Urinary bladder (tissue), 4 donors: ENCODE results near the gene PPM1G. TPM values are rescaled to one million over a fixed set of nuclear protein-coding genes. Genes with fewer than 3 reads are reported as not detected.

Experiments
- DNase-seq: peaks from one replicate; pipeline ENCODE4 v3.0.0-alpha.2; 2015; ENCODE audit errors: extremely low spot score
- H3K27ac ChIP-seq: one replicate; pipeline ENCODE4 v1.5.1; 2013; ENCODE audit warnings: low read depth, mild to moderate bottlenecking, moderate library complexity
- H3K36me3 ChIP-seq: one replicate; pipeline ENCODE4 v1.6.1; 2013; ENCODE audit warnings: mild to moderate bottlenecking, moderate library complexity; ENCODE audit not compliant: insufficient read depth
- H3K4me1 ChIP-seq: one replicate; pipeline ENCODE4 v1.6.1; 2013; ENCODE audit warnings: mild to moderate bottlenecking, moderate library complexity; ENCODE audit not compliant: insufficient read depth
- H3K4me3 ChIP-seq: one replicate; pipeline ENCODE4 v1.5.1; 2013; ENCODE audit warnings: low read depth, low read length
- WGBS: extraction: QIAGEN DNeasy Blood & Tissue Kit; methylation state at CpG from one replicate; pipeline ENCODE4 v1.1.7; 2013; 5-methylcytosine and 5-hydroxymethylcytosine counted together
- polyA plus RNA-seq: library from polyadenylated mRNA; stranded (reverse); fragments of 200-250 nt; gene quantifications from one replicate; pipeline ENCODE4 v1.2.3, GENCODE V29; 2013
- total RNA-seq: library from RNA; depleted of rRNA; stranded (reverse); fragments of >200 nt; gene quantifications from one replicate; pipeline ENCODE4 v1.2.3, GENCODE V29; 2014
- donor health status: healthy with polysubstance abuse.
- donor health status: healthy.

Gene PPM1G, protein sequence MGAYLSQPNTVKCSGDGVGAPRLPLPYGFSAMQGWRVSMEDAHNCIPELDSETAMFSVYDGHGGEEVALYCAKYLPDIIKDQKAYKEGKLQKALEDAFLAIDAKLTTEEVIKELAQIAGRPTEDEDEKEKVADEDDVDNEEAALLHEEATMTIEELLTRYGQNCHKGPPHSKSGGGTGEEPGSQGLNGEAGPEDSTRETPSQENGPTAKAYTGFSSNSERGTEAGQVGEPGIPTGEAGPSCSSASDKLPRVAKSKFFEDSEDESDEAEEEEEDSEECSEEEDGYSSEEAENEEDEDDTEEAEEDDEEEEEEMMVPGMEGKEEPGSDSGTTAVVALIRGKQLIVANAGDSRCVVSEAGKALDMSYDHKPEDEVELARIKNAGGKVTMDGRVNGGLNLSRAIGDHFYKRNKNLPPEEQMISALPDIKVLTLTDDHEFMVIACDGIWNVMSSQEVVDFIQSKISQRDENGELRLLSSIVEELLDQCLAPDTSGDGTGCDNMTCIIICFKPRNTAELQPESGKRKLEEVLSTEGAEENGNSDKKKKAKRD
- total RNA-seq (30.0 TPM), polyA plus RNA-seq (65.5 TPM)

DNA sequence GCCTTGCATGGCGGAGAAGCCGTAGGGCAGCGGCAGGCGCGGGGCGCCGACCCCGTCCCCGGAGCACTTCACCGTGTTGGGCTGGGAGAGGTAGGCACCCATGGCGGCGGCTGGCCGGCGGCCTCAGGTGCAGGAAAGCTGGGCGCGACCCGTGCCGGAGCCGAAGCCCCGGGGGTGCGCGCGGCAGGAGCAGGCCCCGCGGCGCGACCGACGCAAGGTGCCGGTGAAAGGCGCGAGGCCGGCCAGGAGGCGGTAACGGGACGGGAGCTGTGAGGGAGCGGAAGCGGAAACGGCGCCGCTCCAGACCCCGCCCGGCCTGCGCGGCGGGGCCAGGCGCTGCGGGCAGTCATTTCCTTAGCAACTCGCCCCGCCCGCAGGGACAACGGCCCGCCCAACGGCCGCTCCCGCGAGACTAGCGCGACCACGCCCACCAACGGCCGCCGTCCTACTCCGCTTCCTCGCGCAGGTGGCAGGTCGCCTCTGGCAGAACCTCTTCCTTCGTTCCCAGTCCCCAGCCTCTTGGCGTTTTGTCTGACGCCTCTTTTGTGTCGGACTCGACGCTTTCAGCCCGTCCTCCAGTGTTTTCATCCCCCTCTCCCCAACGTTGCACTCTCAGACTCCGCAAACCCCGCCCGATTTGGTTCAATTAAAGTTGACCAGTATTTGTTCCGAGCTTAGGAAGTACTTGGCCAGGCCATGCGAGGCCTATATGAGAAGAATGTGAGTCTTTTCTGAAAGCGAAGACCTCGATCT lies at the start of gene PPM1G:
Gene PPM1G (minus strand): TSS at position 271 of the 753 bp plus-strand sequence. CDS start 169 bp downstream, at position 102.
- H3K36me3 ChIP-seq = peaks cover 2% of the 10 kb centered on the region
- DNase-seq = peak; percentile 68
- H3K27ac ChIP-seq = peak within 1 kb of the TSS; percentile 44
- under 1% methylated on average over 82 of the region's 82 CpGs for WGBS
- H3K4me1 ChIP-seq = peaks cover 1% of the 10 kb centered on the region
- peak within 1 kb of the TSS; percentile 98 for H3K4me3 ChIP-seq

DNA sequence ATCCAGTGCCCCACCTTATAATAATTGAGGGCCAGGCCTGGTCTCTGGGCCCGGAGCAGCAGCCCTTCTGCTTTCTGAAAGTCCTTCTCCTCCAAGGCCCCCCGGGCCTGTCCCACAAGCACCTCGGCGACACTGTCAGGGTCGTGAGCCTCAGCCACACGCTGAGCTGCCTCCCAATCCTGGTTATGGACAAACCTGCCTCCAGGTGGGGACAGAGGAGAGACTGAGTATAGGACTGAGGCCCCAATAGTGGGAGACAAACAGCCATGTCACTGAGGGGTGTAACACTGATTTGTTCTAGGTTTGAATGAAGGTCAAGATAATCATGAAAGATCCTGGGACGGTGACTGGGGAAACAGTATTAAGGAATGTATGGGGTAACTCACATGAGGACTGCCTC lies 44.6 kb upstream of the PPM1G start:
- 87% methylated on average over 7 of the region's 7 CpGs for WGBS
- Histone ChIP-seq H3K36me3 (peaks cover 3% of the 10 kb centered on the region), H3K4me3 (no peak overlapping the region), H3K4me1 (no peaks in the 10 kb centered on the region), H3K27ac (no peak overlapping the region)
- DNase-seq = no peak

DNA sequence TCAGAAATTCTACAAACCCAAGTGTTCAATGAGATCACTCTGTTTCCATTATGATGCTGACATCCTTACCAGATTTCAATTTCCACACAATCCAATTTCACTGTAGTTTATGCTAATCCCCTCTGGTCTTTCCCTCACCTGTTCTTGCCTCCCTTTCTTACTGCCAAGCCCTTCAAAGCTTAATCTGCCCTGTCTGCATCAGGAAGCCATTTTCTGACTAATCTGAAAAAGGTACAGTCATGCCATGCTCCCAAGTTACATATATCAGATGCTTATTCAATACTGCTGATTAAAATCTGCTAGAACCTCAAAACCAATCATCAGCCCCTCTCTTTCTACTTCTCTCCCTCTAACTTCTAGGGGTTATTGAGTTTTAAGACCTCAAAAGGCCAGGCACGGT lies 41.7 kb upstream of the PPM1G start:
- no peak overlapping the region for H3K27ac ChIP-seq
- no peak overlapping the region for H3K4me3 ChIP-seq
- H3K4me1 ChIP-seq = no peaks in the 10 kb centered on the region
- no peak for DNase-seq
- 88% methylated on average over 1 of the region's 1 CpG for WGBS
- no peaks in the 10 kb centered on the region for H3K36me3 ChIP-seq

DNA sequence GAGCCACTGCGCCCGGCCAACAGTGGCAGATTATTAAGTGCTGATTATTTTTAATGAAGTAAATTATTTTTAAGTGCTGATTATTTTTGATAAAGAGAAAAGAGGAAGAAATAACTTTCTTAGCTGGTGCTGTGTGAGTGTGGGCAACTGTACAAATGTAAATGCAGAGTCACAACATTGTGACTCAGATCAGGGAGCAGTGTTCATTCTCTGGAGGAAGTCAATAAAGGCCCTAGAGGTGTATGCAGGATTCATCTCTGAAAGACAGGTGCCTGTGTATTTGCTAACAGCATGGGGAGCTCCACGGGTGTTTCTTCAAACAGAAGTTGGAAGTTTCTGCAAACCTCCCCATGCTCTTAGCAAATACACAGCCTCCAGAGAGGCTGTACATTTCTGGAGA lies 39.0 kb upstream of the PPM1G start:
- WGBS = 90% methylated on average over 3 of the region's 3 CpGs
- no peaks in the 10 kb centered on the region for H3K4me1 ChIP-seq
- H3K27ac ChIP-seq = no peak overlapping the region
- H3K4me3 ChIP-seq = no peak overlapping the region
- H3K36me3 ChIP-seq = no peaks in the 10 kb centered on the region
- no peak for DNase-seq

DNA sequence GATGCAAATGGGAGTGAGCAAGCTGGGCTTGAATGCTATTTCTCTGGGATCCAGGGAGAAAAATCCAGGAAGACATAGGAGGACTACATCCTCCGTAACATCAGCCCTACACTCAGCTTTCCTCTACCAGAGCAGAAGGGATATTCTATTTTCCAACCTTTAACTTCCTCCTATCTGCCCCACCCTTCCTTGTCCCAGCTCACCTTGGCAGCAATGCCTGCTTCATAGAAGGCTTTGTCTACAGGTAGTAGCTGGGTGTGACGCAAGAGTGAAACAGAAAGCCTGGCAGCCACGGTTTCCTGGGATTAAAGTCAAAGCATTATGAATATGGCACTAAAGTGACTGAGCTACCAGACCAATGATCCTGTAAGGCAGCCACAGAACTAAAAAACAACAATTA lies 36.7 kb upstream of the PPM1G start:
- 83% methylated on average over 3 of the region's 3 CpGs for WGBS
- Histone ChIP-seq H3K36me3 (peaks cover 4% of the 10 kb centered on the region), H3K27ac (no peak overlapping the region), H3K4me1 (no peaks in the 10 kb centered on the region), H3K4me3 (no peak overlapping the region)
- no peak for DNase-seq

DNA sequence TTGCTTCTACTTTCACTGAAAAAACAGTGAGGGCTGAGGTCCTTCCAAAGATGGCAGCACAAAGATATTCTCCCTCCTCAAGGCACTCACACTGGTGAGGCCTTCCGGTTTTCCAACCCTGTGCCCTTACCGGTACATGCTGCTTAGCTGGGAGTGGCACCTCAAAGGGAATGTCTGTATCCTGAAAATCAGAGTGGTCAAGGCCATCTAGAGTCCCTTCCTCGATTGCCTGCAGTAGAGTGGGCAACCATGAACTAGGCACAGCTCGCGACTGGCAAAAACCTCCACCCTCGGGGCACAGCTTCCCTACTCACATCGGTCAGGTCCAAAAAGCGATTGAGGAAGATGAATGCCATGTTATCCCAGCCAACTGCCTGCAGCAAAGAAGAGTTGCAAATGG lies 36.2 kb upstream of the PPM1G start:
- DNase-seq = no peak
- Histone ChIP-seq H3K4me3 (no peak overlapping the region), H3K36me3 (peaks cover 7% of the 10 kb centered on the region), H3K27ac (peak overlapping the region; percentile 74), H3K4me1 (no peaks in the 10 kb centered on the region)
- WGBS = 94% methylated on average over 8 of the region's 8 CpGs

DNA sequence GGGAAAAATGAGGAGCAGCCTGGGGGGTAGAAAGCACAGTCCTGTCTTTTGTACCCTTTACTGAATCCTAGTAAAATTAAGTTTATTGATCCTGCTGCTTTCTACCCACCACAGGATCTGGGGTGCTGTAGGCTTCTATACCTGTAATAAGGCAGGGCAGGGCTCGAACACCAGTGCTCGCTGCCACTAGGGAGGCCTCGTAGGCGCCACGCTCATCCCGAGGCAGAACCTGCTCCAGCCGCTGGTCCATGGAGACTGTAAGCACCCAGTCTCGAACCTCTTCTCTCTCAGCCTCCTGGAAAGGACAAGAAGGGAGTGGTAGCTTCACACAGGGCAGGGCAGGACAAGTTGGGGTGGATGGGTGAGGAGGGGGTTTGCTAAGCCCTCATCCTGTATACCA lies 35.8 kb upstream of the PPM1G start:
- 94% methylated on average over 8 of the region's 8 CpGs for WGBS
- Histone ChIP-seq H3K36me3 (peaks cover 7% of the 10 kb centered on the region), H3K4me1 (no peaks in the 10 kb centered on the region), H3K4me3 (no peak overlapping the region), H3K27ac (no peak overlapping the region)
- no peak for DNase-seq

DNA sequence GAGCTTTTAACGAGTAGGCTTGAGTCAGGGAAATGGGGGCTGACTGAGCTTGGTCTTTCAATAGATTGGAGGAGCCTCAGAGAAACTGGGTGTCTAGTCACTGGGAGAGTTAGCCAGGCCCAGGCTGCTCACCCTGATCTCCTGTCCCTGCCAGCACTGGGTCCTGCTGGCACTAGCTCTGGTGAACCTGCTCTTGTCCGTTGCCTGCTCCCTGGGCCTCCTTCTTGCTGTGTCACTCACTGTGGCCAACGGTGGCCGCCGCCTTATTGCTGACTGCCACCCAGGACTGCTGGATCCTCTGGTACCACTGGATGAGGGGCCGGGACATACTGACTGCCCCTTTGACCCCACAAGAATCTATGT lies 33.5 kb upstream of the PPM1G start:
- no peak for DNase-seq
- peaks cover 10% of the 10 kb centered on the region for H3K36me3 ChIP-seq
- WGBS = 77% methylated on average over 6 of the region's 6 CpGs
- H3K27ac ChIP-seq = no peak overlapping the region
- no peaks in the 10 kb centered on the region for H3K4me1 ChIP-seq
- no peak overlapping the region for H3K4me3 ChIP-seq

DNA sequence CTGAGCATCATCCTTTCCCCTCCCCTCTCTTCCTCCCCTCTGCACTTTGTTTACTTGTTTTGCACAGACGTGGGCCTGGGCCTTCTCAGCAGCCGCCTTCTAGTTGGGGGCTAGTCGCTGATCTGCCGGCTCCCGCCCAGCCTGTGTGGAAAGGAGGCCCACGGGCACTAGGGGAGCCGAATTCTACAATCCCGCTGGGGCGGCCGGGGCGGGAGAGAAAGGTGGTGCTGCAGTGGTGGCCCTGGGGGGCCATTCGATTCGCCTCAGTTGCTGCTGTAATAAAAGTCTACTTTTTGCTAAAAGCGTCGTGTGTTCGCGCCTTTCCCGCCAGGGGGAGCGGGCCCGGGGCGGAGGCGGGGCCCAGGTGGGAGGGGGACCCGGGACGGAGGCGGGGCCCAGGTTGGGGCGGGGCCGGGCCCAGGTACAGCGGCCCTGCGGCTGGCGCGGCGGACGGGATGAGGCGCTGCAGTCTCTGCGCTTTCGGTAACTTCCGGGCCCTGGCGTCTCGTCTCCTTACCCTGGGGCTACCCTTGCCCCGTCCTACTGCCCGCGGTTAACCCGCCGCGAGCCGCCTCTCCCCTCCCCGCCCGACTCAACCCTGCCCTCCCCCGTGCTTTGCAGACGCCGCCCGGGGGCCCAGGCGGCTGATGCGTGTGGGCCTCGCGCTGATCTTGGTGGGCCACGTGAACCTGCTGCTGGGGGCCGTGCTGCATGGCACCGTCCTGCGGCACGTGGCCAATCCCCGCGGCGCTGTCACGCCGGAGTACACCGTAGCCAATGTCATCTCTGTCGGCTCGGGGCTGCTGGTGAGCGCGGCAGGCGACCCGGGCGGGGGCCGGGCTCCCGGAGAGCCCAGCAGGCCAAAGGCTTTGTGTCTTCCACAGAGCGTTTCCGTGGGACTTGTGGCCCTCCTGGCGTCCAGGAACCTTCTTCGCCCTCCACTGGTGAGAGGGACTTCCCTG lies 32.8 kb upstream of the PPM1G start, which contains the start of gene KRTCAP3:
Gene KRTCAP3 (plus strand): TSS at position 424 of the 962 bp plus-strand sequence. CDS start 32 bp downstream, at position 456.
- Histone ChIP-seq H3K36me3 (peaks cover 10% of the 10 kb centered on the region), H3K27ac (peak within 1 kb of the TSS; percentile 53), H3K4me1 (no peaks in the 10 kb centered on the region), H3K4me3 (peak within 1 kb of the TSS; percentile 11)
- no peak for DNase-seq
- WGBS = 27% methylated on average over 80 of the region's 80 CpGs

DNA sequence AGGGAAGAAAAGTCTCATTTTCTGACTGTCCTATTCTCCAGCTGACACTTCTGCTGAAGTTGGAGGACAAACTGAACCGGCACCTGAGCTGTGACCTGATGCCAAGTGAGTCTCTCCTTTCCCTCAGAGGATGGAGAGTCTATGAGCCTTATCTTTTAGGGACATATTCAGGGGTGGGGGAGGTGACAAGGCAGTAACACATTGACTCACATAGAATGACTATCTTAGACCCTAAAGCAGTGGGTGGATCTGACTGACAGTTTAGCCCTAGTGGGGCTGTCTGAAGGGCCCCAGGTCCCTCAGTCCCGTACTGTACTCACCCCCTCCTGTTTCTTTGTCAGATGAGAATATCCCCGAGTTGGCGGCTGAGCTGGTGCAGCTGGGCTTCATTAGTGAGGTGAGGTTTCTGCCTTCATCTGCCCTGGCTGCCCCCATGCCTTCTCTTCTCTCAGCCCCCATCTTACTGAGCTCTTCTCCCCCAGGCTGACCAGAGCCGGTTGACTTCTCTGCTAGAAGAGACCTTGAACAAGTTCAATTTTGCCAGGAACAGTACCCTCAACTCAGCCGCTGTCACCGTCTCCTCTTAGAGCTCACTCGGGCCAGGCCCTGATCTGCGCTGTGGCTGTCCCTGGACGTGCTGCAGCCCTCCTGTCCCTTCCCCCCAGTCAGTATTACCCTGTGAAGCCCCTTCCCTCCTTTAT lies 32.0 kb upstream of the PPM1G start:
- DNase-seq = no peak
- peaks cover 10% of the 10 kb centered on the region for H3K36me3 ChIP-seq
- WGBS = 75% methylated on average over 10 of the region's 10 CpGs
- no peak overlapping the region for H3K4me3 ChIP-seq
- no peaks in the 10 kb centered on the region for H3K4me1 ChIP-seq
- no peak overlapping the region for H3K27ac ChIP-seq

DNA sequence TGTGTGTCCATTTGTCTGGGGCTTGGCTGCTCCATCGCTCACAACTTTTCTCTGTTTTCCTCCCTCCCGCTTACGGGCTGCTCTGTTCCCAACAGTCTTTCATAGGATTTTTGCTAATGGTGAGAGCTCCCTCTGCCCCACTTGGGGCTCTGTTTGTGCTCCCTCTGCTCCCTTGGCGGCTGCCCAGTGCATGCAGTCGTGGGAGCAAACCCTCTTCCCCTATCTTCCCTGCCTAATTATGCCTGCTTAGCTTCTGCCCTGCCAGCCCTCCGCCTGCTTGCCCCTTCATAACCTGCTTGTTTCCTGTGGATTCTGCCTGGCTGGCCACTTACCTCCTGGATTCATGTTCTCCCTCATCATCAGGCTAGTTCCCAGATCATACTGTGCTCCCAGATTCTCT lies 26.2 kb upstream of the PPM1G start:
- WGBS = 89% methylated on average over 6 of the region's 6 CpGs
- Histone ChIP-seq H3K4me3 (no peak overlapping the region), H3K4me1 (no peaks in the 10 kb centered on the region), H3K27ac (no peak overlapping the region), H3K36me3 (peaks cover 11% of the 10 kb centered on the region)
- DNase-seq = no peak

DNA sequence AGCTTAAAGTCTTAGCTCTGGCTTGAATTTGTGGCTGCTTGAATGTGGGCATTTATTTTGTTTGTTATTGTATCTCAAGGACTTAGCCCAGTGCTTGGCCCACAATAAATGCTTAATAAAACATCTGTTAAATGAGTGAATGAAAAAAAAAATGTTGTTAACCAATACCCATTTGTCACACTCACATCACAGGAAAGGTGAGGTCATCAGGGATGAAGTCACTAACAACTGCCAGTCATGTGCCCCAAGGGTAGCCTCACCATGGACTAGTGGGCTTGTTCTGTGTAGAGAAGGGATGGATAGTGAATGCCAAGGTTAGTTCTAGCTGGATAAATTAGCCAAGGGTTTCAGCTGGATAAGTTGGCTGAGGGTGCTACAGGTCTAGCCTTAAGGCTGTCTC lies 22.0 kb upstream of the PPM1G start:
- Histone ChIP-seq H3K36me3 (peaks cover 8% of the 10 kb centered on the region), H3K4me1 (peaks cover 2% of the 10 kb centered on the region), H3K4me3 (no peak overlapping the region), H3K27ac (no peak overlapping the region)
- no peak for DNase-seq
